GF-D8 (cell line): Measurements from ENCODE around the gene TRPM4.
"Not testable (repeated sequence)": the region's sequence is repeated elsewhere in the genome, so short reads cannot be mapped to it uniquely, and the experiment has no call there.

Source experiments
- DNase-seq: peaks from one replicate; lab custom pipeline; 2025; lab: John Stamatoyannopoulos, UW

TRPM4 gene

DNA sequence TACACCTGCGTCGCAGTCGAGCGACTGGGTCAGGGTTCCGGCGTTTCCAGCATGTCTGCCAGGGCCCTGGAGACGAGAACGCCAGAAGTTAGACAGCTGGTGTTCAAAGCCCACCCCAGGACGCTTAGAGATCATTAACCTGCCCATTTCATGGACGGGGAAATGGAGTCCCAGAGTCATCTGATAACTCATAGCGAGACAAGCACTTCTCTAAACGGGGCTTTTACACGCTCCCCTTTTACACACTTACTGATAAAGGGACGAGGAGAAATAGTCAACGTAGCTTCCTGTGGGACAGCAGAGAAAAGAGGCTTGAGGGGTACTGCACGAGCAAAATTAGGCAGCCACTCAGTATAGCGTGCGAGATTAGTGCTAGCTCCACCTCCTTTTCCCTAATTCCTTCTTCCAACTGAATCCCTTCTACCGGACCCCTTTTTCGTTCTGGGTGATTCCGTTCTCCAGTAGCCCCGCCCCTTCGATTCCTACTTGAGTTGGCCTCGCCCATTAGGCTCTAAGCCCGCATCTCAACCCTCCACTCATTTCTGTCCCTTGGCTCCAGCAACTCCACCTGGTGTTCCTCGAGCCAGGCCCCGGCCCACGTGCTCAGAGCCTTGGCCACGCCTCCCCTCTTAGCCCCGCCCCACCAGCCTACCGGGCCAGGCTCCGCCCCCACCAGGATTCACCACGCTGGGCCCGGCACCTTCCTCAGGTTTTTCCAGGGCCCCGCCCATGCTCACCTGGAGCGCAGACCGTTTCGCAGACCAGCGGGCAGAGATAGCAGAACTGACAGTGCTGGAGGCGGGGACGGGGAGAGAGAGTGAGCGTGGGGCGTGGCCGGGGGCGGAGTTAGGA, 6.1 kb upstream of the TRPM4 start:
- peak; percentile 63 for DNase-seq

DNA sequence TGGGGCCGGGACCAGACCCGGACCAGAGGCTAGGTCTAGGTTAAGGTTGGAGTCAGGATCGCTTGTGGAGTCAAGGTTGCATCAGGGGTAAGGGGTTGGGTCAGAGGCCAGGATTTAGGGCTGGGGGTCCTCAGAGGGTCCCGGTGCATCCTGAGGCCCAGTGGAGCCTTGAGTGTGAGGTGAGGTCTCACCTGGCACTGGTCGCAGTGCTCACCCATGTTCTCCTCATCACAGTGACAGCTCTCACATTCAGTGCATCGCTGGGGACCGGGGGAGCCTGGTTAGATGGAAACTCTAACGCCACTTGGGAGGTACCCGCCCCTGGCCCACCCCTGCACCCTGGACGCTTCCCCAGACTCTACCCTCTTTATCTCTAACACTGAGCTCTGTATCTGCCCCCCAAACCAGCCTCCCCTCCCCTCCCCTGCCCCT, 5.5 kb upstream of the TRPM4 start:
- DNase-seq: no peak

DNA sequence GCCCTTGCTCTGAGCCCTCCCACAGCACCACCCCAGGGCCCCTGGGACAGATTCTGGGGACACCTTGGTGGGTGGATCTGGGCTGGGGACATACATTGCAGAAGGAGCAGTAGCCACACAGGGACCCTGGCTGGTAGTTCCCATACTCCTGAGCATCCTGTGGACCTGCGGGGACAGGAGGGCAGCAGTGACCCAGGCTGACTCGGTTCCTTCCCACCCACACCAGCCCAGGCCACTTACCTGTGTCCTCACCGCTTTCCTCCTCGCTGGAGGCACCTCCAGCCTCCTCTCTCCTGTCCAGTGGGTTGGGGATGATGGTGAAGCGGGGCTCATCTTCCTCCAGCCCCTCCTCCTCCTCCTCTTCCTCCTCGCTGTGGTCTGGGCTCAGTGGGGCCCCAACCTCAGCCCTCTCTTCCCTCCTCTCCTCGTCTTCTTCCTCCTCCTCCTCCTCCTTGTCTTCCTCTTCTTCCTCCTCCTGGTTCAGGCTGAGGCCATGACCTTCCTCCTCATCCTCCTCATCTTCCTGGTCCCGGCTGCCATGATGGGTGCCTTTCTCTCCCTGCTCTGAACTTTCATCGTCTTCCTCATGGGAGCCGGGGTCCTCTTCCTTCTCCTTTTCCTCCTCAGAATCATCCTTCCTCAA, 4.3 kb upstream of the TRPM4 start:
- no peak for DNase-seq

DNA sequence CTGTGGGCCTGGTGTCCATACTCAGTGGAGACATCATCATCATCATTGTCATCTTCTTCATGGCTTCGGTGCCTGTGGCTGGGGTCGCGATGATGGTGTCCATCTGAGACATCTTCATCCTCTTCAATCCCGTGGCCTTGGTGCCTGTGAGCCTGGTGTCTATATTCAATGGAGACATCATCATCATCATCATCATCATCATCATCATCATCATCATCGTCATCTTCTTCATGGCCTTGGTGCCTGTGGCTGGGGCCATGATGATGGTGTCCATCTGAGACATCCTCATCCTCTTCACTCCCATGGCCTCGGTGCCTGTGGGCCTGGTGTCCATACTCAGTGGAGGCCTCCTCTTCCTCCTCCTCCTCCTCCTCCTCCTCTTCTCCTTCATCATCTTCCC, 3.3 kb upstream of the TRPM4 start:
- DNase-seq: no peak

DNA sequence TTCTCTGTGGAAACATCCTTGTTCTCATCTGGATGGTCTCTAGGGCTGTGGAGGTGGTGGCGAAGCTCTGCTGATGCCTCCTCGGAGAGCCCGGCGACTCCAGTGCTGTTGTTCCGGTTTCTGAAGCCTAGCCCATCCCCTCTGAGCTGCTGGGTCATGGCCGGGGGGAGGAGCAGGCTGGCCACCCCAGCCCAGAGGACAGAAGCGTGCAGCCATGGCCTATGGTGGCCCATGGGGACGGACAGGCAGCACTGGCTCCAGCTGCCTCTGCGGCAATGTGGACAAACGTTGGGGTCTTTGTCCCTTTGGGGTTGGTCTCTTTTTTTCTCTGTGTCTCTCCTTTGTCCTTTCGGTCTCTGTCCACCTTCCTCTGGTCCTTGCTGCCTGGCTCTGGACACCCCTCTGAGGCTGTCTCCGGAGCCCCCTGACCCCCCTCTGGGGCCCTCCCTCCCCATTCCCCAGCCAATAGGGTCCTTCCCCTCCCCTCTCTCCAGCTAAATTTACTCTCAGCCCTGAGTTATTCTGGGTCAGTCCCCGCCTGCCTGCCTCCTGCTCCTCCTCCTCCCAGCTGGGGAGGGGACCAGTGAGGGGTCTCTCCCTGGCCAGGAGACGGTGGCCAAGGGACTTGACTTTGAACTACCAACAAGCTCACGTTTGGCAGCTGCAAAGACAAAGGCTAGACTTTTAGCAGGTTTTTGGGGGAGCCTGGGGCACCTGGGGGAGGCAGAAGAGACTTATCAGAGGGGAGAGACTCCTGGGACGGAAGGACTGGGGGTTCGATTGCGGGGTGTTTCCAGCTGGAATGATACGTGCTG, 2.4 kb upstream of the TRPM4 start, which contains the start of gene HRC:
TSS of gene HRC (minus strand) at position 392 of the 815 bp plus-strand sequence. CDS start at position 233, 159 bp downstream.
- DNase-seq: no peak

DNA sequence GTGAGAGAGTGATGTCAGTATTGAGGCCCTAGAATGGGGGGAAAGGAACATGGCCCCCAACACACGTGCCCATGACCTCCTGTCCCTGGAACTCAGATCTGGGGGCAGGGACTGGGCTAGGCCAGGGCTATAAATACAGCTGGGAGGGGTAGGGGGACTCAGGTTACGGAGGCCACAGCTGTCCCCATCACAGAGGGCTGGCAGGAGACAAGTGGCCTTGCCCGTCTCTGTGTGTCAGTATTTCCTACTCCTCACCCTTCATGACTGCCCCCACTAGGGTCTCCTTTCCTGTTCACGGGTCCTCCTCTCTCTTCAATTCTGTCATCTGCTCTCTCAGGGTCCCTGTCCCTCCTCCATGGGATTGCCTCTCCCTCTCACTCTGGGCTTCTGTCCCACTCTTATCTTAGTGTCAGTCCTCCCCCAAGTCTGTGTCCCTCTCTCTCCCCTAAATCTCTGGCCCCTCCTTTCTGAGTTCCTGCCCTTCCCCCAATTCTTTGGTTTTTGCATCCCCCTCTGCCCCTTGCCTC, 1.7 kb upstream of the TRPM4 start:
- DNase-seq: no peak

DNA sequence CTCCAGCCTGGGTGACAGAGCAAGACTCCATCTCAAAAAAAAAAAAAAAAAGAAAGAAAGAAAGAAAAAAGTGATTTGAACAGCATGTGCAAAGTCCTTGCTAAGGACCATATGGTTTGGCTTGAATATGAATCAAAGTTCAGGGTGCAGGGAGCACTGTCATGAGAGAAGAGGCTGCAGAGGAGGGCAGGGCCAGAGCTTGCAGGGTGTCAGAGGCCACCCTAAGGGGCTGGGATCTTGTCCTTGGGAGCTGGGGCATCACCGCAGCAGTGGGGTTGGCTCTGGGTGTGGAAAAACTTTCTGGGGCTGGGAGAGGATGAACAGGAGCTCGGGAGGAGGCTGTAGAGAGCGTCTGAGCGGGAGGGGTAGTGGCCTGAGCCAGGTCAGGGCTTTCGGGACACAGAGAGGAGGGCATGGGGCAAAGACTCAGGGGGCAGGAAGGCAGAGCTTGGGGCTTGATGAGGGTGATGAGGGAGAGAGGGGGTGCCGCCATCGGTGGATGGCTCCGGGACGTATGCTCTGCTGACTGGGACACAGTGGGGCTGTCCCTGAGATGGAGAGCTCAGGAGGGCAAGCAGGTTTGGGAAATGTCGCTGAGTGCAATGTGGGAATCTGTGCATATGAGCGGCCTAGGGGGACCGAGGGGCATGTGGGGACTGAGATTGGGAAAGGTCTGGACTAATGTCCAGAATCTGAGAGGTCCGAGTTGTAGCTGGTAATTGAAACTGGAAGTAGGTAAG, 3.0 kb downstream of the TRPM4 start:
- DNase-seq: no peak

DNA sequence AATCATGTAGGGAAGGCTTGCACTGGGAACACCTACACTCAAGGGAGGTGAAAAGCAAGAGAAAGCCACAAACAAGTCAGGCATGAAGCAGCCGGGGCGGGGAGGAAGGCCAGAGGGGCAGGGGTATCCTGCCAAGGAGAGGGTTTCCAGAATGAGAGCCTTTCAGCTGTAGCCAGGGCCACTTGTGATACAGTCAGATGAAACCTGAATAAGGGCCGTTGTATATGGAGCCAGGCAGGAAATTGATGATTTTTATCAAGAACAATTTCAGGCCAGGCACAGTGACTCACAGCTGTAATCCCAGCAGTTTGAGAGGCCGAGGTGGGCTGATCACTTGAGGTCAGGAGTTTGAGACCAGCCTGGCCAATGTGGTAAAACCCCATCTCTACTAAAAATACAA, 4.4 kb downstream of the TRPM4 start:
- DNase-seq: no peak

DNA sequence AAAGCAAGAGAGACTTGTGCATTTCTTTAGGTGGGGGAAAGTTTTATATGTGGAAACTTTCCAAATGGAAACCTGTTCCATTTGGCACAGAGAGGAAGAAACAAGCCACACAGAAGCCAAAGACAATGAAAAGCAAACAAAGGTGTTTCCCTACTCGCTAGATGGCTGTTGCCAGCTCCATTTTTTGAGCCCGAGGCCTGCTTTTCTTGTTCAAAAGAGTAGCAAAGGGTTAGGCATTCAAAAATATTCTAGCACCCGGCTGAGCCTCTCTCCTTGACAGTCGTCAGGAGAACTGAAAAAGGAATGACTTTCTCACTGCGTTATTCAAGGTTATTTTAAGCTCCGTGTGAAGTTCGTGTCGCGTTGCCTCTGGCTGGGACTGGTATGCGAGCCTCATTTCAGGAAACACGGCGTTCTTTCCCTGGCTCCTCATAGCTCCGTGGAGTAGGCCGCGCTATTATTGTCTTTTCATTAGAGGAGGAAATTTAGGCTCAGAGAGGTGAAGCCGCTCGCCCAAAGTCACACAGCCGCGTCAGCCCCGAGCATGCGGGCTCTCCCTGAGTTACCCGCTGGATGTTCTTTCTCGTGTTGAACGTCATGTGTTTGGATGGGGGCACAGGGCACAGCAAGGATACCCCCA, 7.6 kb downstream of the TRPM4 start:
- DNase-seq: no peak

DNA sequence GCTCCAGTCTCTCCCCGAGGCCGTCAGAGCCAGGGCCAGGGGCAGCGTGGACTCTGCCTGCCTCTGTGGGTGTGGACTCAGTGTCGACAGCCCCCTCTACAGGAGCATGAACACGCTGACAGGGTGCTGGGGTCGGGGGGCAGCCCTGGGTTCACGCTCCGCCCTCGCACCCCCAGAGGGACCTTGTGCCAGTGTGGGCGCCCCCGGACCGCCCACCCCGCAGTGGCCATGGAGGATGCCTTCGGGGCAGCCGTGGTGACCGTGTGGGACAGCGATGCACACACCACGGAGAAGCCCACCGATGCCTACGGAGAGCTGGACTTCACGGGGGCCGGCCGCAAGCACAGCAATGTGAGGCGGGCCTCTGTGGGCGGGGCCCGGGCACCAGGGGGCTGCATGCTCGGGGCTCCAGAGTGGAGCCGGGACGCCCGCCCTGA, 8.3 kb downstream of the TRPM4 start:
- no peak for DNase-seq

DNA sequence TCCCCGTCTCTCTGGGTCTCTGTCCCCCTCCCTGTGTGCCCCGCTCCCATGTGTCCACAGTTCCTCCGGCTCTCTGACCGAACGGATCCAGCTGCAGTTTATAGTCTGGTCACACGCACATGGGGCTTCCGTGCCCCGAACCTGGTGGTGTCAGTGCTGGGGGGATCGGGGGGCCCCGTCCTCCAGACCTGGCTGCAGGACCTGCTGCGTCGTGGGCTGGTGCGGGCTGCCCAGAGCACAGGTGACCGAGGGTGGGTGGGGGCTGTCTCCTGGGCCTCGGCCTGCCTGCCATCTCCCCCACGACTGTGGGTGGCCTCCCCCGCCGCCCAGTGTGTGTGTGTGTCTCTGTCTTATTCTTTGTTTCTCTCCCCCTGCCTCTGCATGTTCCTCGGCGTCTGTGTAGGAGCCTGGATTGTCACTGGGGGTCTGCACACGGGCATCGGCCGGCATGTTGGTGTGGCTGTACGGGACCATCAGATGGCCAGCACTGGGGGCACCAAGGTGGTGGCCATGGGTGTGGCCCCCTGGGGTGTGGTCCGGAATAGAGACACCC, 10.3 kb downstream of the TRPM4 start:
- no peak for DNase-seq

DNA sequence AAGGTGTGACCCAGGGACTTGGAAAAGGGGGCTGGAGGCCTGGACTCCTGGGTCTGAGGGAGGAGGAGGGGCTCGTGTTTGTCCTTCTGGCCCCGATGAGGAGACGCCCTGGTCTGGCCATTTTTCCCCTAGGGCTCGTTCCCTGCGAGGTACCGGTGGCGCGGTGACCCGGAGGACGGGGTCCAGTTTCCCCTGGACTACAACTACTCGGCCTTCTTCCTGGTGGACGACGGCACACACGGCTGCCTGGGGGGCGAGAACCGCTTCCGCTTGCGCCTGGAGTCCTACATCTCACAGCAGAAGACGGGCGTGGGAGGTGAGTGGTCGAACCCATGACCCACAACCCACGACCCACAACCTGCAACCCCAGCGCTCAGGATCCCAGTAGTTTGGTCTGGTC, 10.8 kb downstream of the TRPM4 start:
- no peak for DNase-seq

DNA sequence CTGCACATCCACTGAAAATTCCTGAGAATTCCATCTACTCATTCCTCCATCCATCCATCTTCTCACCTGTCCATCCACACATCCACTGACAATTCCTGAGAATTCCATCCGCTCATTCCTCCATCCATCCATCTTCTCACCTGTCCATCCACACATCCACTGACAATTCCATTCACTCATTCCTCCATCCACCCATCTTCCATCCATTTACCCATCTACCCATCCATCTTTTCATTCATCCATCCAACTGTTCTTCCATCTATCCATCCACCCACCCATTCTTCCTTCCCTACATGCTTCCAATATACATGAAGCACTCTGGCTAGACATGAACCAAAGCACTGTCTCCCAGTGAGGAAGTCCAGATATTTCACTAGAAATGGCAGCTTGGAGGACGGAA, 15.6 kb downstream of the TRPM4 start:
- DNase-seq: no peak

DNA sequence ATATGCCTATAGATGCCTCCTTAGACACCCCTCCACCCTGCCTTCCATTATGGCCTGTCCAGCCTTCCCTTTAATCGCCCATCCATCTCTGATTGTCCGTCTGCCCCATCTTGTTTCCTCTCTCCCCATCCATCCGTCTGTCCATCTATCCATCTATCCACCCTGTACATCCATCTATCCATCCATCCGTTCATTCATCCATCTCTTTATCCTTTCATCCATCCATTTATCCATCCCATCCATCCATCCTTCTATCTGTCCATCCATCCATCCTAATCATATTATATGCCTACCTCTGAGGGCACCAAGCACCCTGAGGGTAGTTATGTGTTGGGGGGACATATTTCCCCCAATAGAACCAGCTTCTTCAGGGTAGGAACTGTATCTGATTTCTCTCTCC, 23.1 kb downstream of the TRPM4 start:
- no peak for DNase-seq

DNA sequence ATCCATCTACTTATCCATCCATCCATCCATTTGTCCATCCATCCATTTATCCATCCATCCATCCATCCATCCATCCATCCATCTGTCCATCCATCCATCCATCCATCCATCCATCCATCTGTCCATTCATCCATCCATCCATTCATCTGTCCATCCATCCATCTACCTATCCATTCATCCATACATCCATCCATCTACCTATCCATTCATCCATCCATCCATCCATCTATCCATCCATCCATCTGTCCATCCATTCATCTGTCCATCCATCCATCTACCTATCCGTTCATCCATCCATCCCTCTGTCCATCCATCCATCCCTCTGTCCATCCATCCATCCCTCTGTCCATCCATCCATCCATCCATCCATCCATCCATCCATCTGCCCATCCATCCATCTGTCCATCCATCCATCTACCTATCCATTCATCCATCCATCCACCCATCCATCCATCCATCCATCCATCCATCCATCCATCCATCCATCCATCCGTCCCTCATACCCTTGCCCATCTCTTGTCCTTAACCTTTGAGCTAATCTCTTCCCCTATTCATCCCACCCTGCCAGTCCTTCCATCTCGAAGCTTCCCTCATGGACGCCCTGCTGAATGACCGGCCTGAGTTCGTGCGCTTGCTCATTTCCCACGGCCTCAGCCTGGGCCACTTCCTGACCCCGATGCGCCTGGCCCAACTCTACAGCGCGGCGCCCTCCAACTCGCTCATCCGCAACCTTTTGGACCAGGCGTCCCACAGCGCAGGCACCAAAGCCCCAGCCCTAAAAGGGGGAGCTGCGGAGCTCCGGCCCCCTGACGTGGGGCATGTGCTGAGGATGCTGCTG, 24.6 kb downstream of the TRPM4 start:
- DNase-seq: not testable (repeated sequence)

DNA sequence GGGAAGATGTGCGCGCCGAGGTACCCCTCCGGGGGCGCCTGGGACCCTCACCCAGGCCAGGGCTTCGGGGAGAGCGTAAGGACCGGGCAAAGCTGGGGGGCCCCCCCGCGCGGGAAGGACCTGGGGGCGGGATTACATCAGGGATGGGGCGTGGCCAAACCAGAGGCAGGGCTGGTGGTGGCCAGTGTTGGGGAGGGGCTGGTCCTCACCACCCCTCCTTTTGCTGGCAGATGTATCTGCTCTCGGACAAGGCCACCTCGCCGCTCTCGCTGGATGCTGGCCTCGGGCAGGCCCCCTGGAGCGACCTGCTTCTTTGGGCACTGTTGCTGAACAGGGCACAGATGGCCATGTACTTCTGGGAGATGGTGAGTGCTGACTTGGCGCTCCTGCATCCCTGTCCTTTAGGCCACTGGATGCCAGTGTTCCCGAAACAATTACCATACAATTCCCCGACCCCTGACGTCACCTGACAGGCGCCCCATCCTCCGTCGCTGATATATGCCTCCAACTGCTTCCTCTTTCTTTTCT, 25.3 kb downstream of the TRPM4 start:
- no peak for DNase-seq

DNA sequence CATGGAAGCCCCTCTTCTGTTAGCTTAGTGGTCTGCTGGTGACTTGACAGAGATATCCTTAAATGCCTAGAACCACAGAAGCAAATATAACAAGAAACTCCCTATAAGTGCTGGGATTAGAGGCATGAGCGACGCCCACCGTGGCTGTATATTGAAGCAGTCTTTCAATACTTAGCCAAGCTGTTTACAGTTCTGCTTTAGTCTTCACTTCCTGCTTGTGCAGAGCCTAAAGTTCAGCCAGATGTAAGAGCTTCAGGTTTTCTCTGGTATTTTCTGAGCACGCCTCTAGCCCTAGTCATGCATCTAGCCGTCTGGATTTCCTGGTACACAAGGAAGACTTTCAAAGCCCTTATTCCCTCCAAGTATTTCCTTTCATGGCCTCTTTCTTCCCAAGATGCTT, 28.5 kb downstream of the TRPM4 start:
- no peak for DNase-seq

DNA sequence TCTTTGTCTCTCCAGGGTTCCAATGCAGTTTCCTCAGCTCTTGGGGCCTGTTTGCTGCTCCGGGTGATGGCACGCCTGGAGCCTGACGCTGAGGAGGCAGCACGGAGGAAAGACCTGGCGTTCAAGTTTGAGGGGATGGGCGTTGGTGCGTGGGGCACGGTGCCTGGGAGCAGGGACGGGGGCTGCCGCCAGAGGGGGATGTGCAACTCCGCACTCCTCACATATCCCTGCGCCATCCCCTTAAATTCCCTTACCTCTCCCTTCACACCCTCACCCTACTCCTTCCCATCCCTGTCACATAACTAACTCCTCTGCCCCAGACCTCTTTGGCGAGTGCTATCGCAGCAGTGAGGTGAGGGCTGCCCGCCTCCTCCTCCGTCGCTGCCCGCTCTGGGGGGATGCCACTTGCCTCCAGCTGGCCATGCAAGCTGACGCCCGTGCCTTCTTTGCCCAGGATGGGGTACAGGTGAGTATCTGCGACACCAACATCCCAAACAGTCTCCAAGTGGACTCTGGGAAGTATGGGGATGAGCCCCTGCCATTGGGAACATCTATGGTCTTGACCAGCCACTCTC, 31.1 kb downstream of the TRPM4 start:
- no peak for DNase-seq

DNA sequence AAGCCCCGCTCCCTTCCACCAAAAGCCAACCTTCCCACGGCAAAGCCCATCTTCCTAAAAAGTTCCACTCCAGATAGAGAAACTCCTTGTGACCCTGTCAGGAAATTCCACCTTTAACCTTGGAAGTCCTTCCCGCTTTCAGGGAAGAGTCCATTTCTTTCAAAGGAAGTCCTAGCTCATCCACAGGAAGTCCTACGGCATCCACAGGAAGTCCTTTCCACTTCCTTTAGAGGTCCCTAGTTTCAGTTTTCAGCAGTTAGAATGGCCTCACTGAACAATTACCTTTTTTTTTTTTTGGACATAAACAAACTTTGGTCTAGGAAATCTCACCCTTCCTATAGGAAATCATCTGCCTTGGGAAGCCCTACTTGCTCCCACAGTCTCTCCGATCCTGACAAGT, 31.7 kb downstream of the TRPM4 start:
- DNase-seq: no peak
